Measurements from ENCODE around the gene AGO4.
"Not testable (repeated sequence)": the region's sequence is repeated elsewhere in the genome, so short reads cannot be mapped to it uniquely, and the experiment has no call there.

GRCh38 chr1:35869245-35869950, 61.6 kb downstream of the AGO4 start:
- not testable (repeated sequence) for TF ChIP-seq HDGF (IDR thresholded peaks at IDR 0.05; ENCODE audit: borderline replicate concordance); TARDBP (IDR thresholded peaks at IDR 0.05); LEF1 (IDR thresholded peaks at IDR 0.05; ENCODE audit: borderline replicate concordance); CTBP1 (IDR thresholded peaks at IDR 0.05; ENCODE audit: borderline replicate concordance); FOXA1 (IDR thresholded peaks at IDR 0.05)
